Fibroblast of skin of abdomen (primary cell): ENCODE results near the gene LENEP.

Experiments
- DNase-seq: peaks from one replicate; pipeline ENCODE4 v3.0.0-alpha.2; 2013

The LENEP gene

GRCh38 chr1:155030243-155030795 is 36.9 kb downstream of the LENEP start:
- no peak for DNase-seq

DNA sequence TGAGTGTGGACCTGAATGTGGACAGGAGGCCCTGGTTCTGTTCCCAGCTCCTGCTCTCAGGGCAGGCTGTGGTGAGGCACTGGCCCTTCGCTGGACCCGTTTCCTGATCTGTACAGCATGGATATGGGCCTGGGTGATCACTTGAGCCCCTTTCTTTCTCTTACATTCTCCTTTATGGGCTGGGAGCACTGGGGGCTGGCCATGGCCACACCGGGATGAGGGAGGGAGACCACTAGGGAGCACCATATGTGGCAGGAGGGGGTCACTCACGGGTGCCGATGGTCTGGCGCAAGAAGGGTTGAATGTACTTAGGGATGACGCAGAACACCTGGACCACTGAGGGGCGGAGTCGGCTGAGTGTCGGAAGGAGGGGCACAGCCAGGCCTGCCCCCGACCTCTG is 37.5 kb downstream of the LENEP start:
- DNase-seq: no peak

DNA sequence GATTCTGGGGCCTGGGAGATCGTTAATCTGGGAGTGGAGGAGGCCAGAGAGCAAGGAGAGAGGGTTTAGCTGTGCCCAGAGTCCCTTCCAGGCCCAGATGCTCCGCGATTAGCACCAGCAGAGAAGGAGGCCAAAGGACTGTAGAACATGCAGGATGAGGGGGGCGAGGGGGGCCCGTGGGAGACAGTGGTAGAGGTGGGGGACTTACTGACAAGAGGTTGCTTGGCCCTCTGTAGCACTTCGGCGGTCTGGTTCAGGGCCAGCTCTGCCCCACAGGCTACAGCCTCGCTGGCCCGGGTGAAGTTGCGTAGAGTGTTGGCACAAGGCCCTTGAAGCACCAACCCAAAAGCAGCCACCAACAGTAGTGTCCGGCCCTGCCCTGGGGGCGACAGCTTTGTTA is 39.5 kb downstream of the LENEP start:
- DNase-seq: no peak

DNA sequence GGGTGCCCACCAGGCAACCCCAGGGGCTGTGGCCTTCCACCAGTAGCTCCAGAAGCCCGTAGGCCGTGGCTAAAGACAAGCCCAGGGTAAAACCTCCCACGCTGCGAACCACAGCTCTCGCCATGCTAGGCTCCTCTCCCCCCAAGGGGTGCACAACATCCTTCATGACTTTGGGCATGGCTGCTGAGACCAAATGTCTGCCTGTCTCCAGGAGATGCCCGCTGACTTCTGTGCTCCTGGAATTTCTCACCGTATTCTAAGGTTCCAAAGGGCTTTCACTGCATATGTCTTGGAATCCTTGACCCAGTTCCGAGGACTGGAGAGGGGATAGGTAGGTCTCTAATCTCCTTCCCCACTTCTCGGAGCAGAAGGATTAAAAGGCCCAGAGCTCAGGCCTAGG is 40.1 kb downstream of the LENEP start, which contains the start of the genes DCST1 and DCST2:
Gene DCST1, plus strand, starts transcription at position 301 of the 400 bp plus-strand sequence. CDS start 213 bp downstream, outside the sequence.
Gene DCST2, minus strand, starts transcription at position 258 of the 400 bp plus-strand sequence. Its CDS starts 80 bp downstream, at position 178.
- DNase-seq: no peak

DNA sequence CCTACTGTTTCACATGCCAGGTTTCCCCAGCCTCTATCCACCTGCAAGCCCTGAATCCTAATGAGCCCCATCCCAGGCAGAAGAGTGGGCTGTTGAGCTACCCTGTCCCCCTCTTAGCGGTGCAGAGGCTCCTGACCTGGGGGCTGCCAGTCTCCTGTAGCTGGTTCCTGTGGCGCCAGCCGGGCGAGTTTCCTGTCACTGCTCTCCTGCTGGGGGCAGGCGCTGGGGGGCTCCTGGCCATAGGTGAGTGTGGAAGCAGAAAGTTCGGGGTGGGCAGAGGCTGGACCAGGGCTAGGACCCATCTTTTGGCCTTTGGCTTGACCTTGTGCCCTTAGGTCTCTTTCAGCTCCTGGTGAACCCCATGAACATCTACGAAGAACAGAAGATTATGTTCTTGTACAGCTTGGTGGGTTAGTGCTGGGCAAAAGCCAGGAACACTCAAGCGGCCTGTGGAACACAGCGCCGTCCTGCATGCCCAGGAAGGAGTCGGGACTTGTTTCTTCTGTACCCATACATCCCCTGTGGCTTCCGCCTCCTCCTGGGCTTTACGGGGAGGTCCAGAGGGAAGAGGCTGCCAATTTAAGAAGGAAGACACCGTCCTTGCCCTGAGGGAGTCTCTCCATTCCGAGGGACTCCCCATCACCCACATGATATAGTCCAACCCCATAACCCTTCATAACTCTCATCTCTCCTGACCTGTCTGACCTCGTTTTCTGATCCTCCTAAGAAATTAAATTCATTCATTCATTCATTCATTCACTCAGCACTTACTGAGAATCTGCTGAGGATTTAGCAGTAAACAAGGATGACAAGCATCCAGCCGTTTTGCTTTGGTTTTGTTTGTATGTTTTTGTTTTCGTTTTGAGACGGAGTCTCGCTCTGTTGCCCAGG is 41.2 kb downstream of the LENEP start:
- DNase-seq: no peak

DNA sequence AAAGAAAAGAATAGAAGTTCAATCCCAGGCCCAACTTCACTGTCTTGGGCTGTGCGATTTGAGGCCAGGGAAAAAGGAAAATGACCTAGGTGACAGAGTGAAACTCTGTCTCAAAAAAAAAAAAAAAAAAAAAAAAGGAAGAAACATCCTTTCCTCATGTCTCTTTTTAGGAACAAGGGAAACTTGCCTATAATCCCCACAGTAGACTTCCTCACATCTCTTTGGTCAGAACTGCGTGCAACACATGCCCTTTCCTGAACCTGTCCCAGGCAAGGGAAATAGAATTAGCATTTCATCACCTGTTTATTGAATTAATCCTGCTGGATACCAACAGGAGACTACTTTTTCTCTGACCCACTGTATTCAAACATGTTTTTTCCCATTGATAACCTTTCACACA is 42.5 kb downstream of the LENEP start:
- no peak for DNase-seq

- DNase-seq: no peak
Measured at GRCh38 chr1:155037043-155037442, 43.7 kb downstream of the LENEP start.

- DNase-seq: no peak
Measured at GRCh38 chr1:155037851-155038441, 44.6 kb downstream of the LENEP start.

GRCh38 chr1:155038602-155039307 is 45.4 kb downstream of the LENEP start:
- DNase-seq: no peak

GRCh38 chr1:155039308-155039669 is 45.9 kb downstream of the LENEP start:
- no peak for DNase-seq

GRCh38 chr1:155040358-155041093 is 47.1 kb downstream of the LENEP start:
- no peak for DNase-seq

DNA sequence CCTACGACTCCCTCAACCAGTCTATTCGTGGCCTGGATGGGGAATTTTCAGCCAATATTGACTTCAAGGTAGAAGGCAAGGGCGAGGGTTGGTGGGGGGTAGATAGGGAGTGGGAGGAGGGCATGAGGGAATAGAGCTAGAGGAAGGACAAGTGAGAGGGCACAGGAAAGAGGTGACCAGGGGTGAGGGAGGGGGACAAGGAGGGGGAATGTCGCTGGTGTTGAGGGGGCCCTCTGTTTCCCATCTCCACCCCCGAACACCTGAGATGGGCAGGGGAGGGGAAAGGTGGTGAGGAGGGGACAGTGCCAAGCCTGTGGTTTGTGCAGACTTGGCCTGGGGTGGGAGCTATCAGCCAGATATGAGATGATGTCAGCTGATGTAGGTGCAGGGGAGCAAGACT is 49.4 kb downstream of the LENEP start:
- DNase-seq: no peak

- DNase-seq: no peak
Measured at GRCh38 chr1:155043301-155043702, 49.9 kb downstream of the LENEP start.

- no peak for DNase-seq
Measured at GRCh38 chr1:155043793-155044192, 50.4 kb downstream of the LENEP start.
